ENCODE data around the gene FABP3. TPM values are rescaled to one million over a fixed set of nuclear protein-coding genes. Genes with fewer than 3 reads are reported as not detected.

FABP3 gene
- total and polyA plus RNA-seq, 2 of the 4 experiments (the other 2 are of a cell fraction) = 4.8 to 8.6 TPM

DNA sequence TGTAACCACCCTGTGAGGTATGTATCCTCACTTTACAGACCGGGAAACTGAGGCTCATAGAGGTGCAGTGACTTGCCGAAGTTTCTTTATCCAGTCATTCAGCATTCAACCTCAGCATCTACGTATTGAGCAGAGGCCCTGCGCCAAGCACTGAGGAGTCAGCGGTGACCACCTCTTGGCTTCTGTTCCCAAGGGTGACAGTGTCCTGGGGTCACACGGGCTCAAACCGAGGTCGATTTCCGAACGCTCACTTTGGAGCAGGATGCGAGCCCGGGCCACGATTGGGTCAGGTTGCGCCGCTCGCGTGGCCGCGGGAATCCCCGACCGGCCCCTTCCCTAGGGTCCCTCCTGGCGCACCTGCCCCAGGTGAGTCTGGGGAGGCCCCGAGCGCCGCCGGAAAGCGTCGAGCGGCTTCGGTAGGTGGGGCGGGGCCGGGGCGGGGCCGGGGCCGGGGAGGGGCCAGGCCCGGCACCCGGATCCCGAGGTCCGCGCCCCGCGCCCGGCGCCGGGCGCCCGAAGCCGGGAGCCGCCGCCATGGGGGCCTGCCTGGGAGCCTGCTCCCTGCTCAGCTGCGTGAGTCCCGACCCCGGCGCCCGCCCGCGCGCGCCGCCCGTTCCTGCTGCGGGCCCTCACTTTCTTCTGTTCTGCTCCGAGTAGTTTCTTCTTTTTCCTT is 40.0 kb upstream of the FABP3 start, which contains the start of gene SERINC2:
TSS of gene SERINC2 (plus strand) at position 482 of the 673 bp plus-strand sequence. CDS start at position 535, 53 bp downstream.
- Histone ChIP-seq H3K27me3 (ENCODE audit: control insufficient read depth, insufficient read depth, low read length) (no peaks in the 10 kb centered on the region), H2AK9ac (replicated peaks; ENCODE audit: low read depth, low read length, poor library complexity) (peak within 1 kb of the TSS; percentile 98), H3K4ac (ENCODE audit: low read depth, low read length) (peak within 1 kb of the TSS; percentile 94), H4K91ac (ENCODE audit: insufficient read depth, low read depth, low read length) (peak within 1 kb of the TSS; percentile 89), H2AFZ (replicated peaks; ENCODE audit: low read length, poor library complexity) (peak within 1 kb of the TSS; percentile 95), H3K9me3 (ENCODE audit: control insufficient read depth, insufficient read depth, low read length) (no peaks in the 10 kb centered on the region), H3K9ac (ENCODE audit: low read depth, low read length) (peak within 1 kb of the TSS; percentile 96), H3K36me3 (ENCODE audit: control insufficient read depth, insufficient read depth, low read length) (peaks cover 4% of the 10 kb centered on the region; the same call in 1 of the 2 replicates), H2BK20ac (ENCODE audit: low read depth, low read length) (peak within 1 kb of the TSS; percentile 78; the same call in 1 of the 2 replicates), H3K23ac (ENCODE audit: low read depth, low read length) (peak within 1 kb of the TSS; percentile 93), H3K56ac (ENCODE audit: extremely low read depth, insufficient read depth, low read length) (peak within 1 kb of the TSS; percentile 42; the same call in 1 of the 2 replicates), H2BK5ac (ENCODE audit: low read depth, low read length, poor library complexity, severe bottlenecking) (peak within 1 kb of the TSS; percentile 79), H3K18ac (ENCODE audit: low read depth, low read length) (peak within 1 kb of the TSS; percentile 91), H3K4me1 (ENCODE audit: control insufficient read depth, insufficient read depth, low read length) (peaks cover 42% of the 10 kb centered on the region), H3K4me2 (ENCODE audit: low read depth, low read length) (peak within 1 kb of the TSS; percentile 96), H4K5ac (ENCODE audit: low read depth, low read length) (peak within 1 kb of the TSS; percentile 89), H4K20me1 (ENCODE audit: insufficient read depth, low read length) (peaks cover 25% of the 10 kb centered on the region), H3K4me3 (ENCODE audit: insufficient read depth, low read depth, low read length) (peak within 1 kb of the TSS; percentile 89), H2BK120ac (ENCODE audit: low read depth, low read length) (peak within 1 kb of the TSS; percentile 89), H2BK15ac (ENCODE audit: low read depth, low read length) (peak within 1 kb of the TSS; percentile 15; the same call in 1 of the 3 replicates), H3K79me1 (ENCODE audit: low read depth in 1 of 2, low read length in 2 of 2) (peaks cover 0 to 46% of the 10 kb centered on the region in 2 experiments; a peak in 3 of 4 replicates), H3K27ac (ENCODE audit: insufficient read depth, low read length) (peak within 1 kb of the TSS; percentile 89), H2AK5ac (ENCODE audit: low read depth, low read length) (peak within 1 kb of the TSS; percentile 84), H3K9me1 (ENCODE audit: insufficient read depth, low read length) (peaks cover 53% of the 10 kb centered on the region), H3K14ac (replicated peaks; ENCODE audit: low read depth, low read length) (peak within 1 kb of the TSS; percentile 98), H4K8ac (ENCODE audit: low read depth in 2 of 2, low read length in 2 of 2) (peak within 1 kb of the TSS; percentile 64 to 82; a peak in 3 of 4 replicates)
- DNase-seq (no peak), ATAC-seq (ENCODE audit: low read depth) (peak; percentile 41)
- WGBS, 2 experiments (ENCODE audit: extremely low coverage in 2 of 2, insufficient read length in 1 of 2) = 8% methylated on average over 20 of the region's 63 CpGs; no CpG with 5 or more reads in 1 of the 2 experiments
- dilution Hi-C loops (cut with HindIII; ENCODE audit: low sequenced_read_pairs, unreplicated experiment) (no loop called here), in situ Hi-C loops (cut with MboI; ENCODE audit: low sequenced_read_pairs) (no loop called here), intact Hi-C loops (cut with micrococcal nuclease) (no loop called here)
- TF ChIP-seq RCOR1 (IDR thresholded peaks at IDR 0.05; ENCODE audit: insufficient replicate concordance, low read length) (no peak), RFX5 (IDR thresholded peaks at IDR 0.05; ENCODE audit: low read depth, low read length) (no peak), FOS (IDR thresholded peaks at IDR 0.05; ENCODE audit: low read depth, low read length) (no peak), ELK1 (IDR thresholded peaks at IDR 0.05; ENCODE audit: borderline replicate concordance, low read depth, low read length) (no peak), MXI1 (IDR thresholded peaks at IDR 0.05; ENCODE audit: borderline replicate concordance, low read depth, low read length) (no peak), SMC3 (IDR thresholded peaks at IDR 0.05; ENCODE audit: low read depth, low read length) (no peak)
- ChIA-PET CTCF (interaction anchor here (1.3 to 3.3 kb wide), 2 partner anchors 9 to 19 kb away, joined by 4 to 13 read pairs; no protein-coding TSS in a partner anchor), POLR2A (ENCODE audit: unreplicated experiment) (no interaction called here)
- no TSS peak for BruUV-seq (replicated peaks)

Data from IMR-90 (cell line).